K562 (cell line): ENCODE results near the gene ITSN1. TPM values are rescaled to one million over a fixed set of nuclear protein-coding genes. Genes with fewer than 3 reads are reported as not detected.

Experiments used
- CEBPZ ChIP-seq: fragments of 150-350 bp; IDR thresholded peaks from 2 replicates; pipeline ENCODE4 v1.6.1; 2014; ENCODE audit warnings: low read depth, mild to moderate bottlenecking, low read length, borderline replicate concordance
- ELF2 ChIP-seq: fragments of 250-450 bp; sonication (Bioruptor Pico); IDR thresholded peaks from 2 replicates; pipeline ENCODE4 v1.5.0; 2021; ENCODE audit warnings: mild to moderate bottlenecking
- MECOM ChIP-seq: fragments of 250-450 bp; sonication (Bioruptor Pico); IDR thresholded peaks from 2 replicates; pipeline ENCODE4 v1.8.0; 2022; ENCODE audit warnings: inconsistent platforms
- OTX1 ChIP-seq: fragments of 450-650 bp; formaldehyde crosslinking; IDR thresholded peaks from 2 replicates; pipeline ENCODE4 v1.4.0; 2022; ENCODE audit warnings: mild to moderate bottlenecking
- PCBP1 ChIP-seq: fragments of 200-400 bp; formaldehyde crosslinking; IDR thresholded peaks from 2 replicates; pipeline ENCODE4 v1.6.1; 2018; ENCODE audit warnings: mild to moderate bottlenecking, low read depth, low read length; ENCODE audit not compliant: poor library complexity, severe bottlenecking
- RERE ChIP-seq: sonication (generic); formaldehyde crosslinking; IDR thresholded peaks from 2 replicates; pipeline ENCODE4 v1.8.0; 2023; ENCODE audit warnings: missing genetic modification reagents, mild to moderate bottlenecking, borderline replicate concordance
- SOX6 ChIP-seq: fragments of 450-650 bp; IDR thresholded peaks from 2 replicates; pipeline ENCODE4 v1.6.1; 2014; ENCODE audit warnings: mild to moderate bottlenecking
- UBTF ChIP-seq, 2 experiments: IDR thresholded peaks; 2 replicates each; pipeline ENCODE4 v1.6.1; 2012; ENCODE audit warnings: improper control_type of control experiment in 2 of 2, low read depth in 2 of 2, low read length in 2 of 2, borderline replicate concordance in 1 of 2
- ZBTB12 ChIP-seq: fragments of 250-450 bp; sonication (Bioruptor Pico); IDR thresholded peaks from 2 replicates; pipeline ENCODE4 v1.4.0; 2020
- ZKSCAN8 ChIP-seq: fragments of 200-800 bp; sonication (Bioruptor generic); IDR thresholded peaks from 2 replicates; pipeline ENCODE4 v1.6.1; 2016; ENCODE audit warnings: missing genetic modification characterization, missing compliant biosample characterization
- ZNF239 ChIP-seq: fragments of 250-450 bp; sonication (Bioruptor Pico); IDR thresholded peaks from 2 replicates; pipeline ENCODE4 v1.4.0; 2020; ENCODE audit warnings: mild to moderate bottlenecking
- ZNF282 ChIP-seq: sonication (generic); formaldehyde crosslinking; IDR thresholded peaks from 2 replicates; pipeline ENCODE4 v1.8.1; 2023; ENCODE audit warnings: missing genetic modification reagents
- ZNF384 ChIP-seq: IDR thresholded peaks from 2 replicates; pipeline ENCODE4 v1.6.1; 2012; ENCODE audit warnings: low read depth, low read length, improper control_type of control experiment
- ZNF398 ChIP-seq: fragments of 250-450 bp; sonication (Bioruptor Pico); IDR thresholded peaks from 2 replicates; pipeline ENCODE4 v1.8.0; 2021; ENCODE audit warnings: moderate library complexity, mild to moderate bottlenecking, inconsistent platforms
- polyA plus RNA-seq, 8 experiments: library from polyadenylated mRNA; depleted of rRNA in 4 of 8; stranded (reverse) in 5 of 8; unstranded in 3 of 8; fragments of >200 nt; fragmentation: Nextera tagmentation in 2 of 8; fragmentation: Illumina TruSeq in 1 of 8; extraction: Ambion mirVana in 2 of 8; extraction: Trizol in 1 of 8; gene quantifications; 2 replicates each; pipeline versions ENCODE4 v1.2.1 to v1.2.3, GENCODE V29; 2011 to 2014; ENCODE audit warnings: inconsistent platforms in 1 of 8, missing spikeins in 1 of 8
- total RNA-seq, 7 experiments: library from RNA; depleted of rRNA in 6 of 7; stranded (reverse); fragments of >200 nt in 6 of 7; fragmentation: Illumina TruSeq in 2 of 7; extraction: Trizol in 2 of 7; gene quantifications; 2 replicates each; pipeline versions ENCODE4 v1.2.1 to v1.2.3, GENCODE V29; 2011 to 2021; ENCODE audit warnings: low replicate concordance in 1 of 7

The ITSN1 gene
- total and polyA plus RNA-seq, 9 of the 15 experiments (the other 6 are each of a cell fraction or from before 2014, with no cell fraction given) = 1.1 to 12.6 (median 4.8) TPM

- TF ChIP-seq CEBPZ (no peak), PCBP1 (no peak), OTX1 (CRISPR knock-in tag) (no peak), ZKSCAN8 (CRISPR knock-in tag) (no peak), ZNF239 (no peak), MECOM (CRISPR knock-in tag) (peak; percentile 57; the same call in 1 of the 2 replicates), RERE (no peak), ELF2 (CRISPR knock-in tag) (no peak), UBTF (IDR thresholded peaks at IDR 0.05; ENCODE audit: borderline replicate concordance in 1 of 2, low read depth in 2 of 2, low read length in 2 of 2) (no peak), ZNF398 (no peak), ZNF384 (peak; percentile 79), SOX6 (peak; percentile 76), ZNF282 (CRISPR knock-in tag) (no peak), ZBTB12 (CRISPR knock-in tag) (no peak)
These were observed 108.8 kb downstream of the ITSN1 start (continued) for GRCh38 chr21:33751120-33751519.
